Measurements from ENCODE around the gene KBTBD13. TPM values are rescaled to one million over a fixed set of nuclear protein-coding genes. Genes with fewer than 3 reads are reported as not detected.

Gene KBTBD13
- total RNA-seq, 1 donor from 2014 or later: not detected

GRCh38 chr15:65067645-65068402 is 8.7 kb upstream of the KBTBD13 start, which contains the start of gene RASL12:
Gene RASL12 (minus strand): TSS chr15:65067991. CDS start chr15:65067835, 156 bp downstream.
- TF ChIP-seq CTCF (IDR thresholded peaks at IDR 0.05) (no peak), POLR2AphosphoS5 (IDR thresholded peaks at IDR 0.05; ENCODE audit: insufficient read depth in 1 of 2, low read depth in 1 of 2) (peak in 1 of 2 donors; percentile 11), POLR2A (IDR thresholded peaks at IDR 0.05) (peak in 1 of 2 donors; percentile 52)
- peak within 1 kb of the TSS; percentile 92 for H3K27ac ChIP-seq
- no peaks in the 10 kb centered on the region for H3K36me3 ChIP-seq
- peak within 1 kb of the TSS; percentile 66 to 83 for H3K4me3 ChIP-seq
- no peaks in the 10 kb centered on the region for H3K9me3 ChIP-seq
- DNase-seq (ENCODE audit: extremely low spot score in 2 of 2): no peak
- no peaks in the 10 kb centered on the region for H3K27me3 ChIP-seq
- H3K4me1 ChIP-seq: peaks cover 65% of the 10 kb centered on the region
- intact Hi-C loops (cut with DNase I): no loop called here

- H3K9me3 ChIP-seq: no peaks in the 10 kb centered on the region
- intact Hi-C loops (cut with DNase I): no loop called here
- H3K4me3 ChIP-seq: peak overlapping the region; percentile 66 to 83
- peak overlapping the region; percentile 92 for H3K27ac ChIP-seq
- no peak for TF ChIP-seq CTCF (IDR thresholded peaks at IDR 0.05)
- no peak for TF ChIP-seq POLR2AphosphoS5 (IDR thresholded peaks at IDR 0.05; ENCODE audit: insufficient read depth in 1 of 2, low read depth in 1 of 2)
- no peak for TF ChIP-seq POLR2A (IDR thresholded peaks at IDR 0.05)
- DNase-seq (ENCODE audit: extremely low spot score in 2 of 2): peak in 1 of 2 donors; percentile 84
- H3K27me3 ChIP-seq: no peaks in the 10 kb centered on the region
- H3K4me1 ChIP-seq: peaks cover 60% of the 10 kb centered on the region
- no peaks in the 10 kb centered on the region for H3K36me3 ChIP-seq
Measured at GRCh38 chr15:65068403-65068788, 8.2 kb upstream of the KBTBD13 start.

GRCh38 chr15:65069179-65069578 is 7.4 kb upstream of the KBTBD13 start:
- H3K4me3 ChIP-seq: no peak overlapping the region
- H3K36me3 ChIP-seq: no peaks in the 10 kb centered on the region
- intact Hi-C loops (cut with DNase I): no loop called here
- H3K9me3 ChIP-seq: no peaks in the 10 kb centered on the region
- peak in 1 of 2 donors; percentile 97 for DNase-seq (ENCODE audit: extremely low spot score in 2 of 2)
- no peak for TF ChIP-seq CTCF (IDR thresholded peaks at IDR 0.05)
- peak; percentile 30 to 34 for TF ChIP-seq POLR2AphosphoS5 (IDR thresholded peaks at IDR 0.05; ENCODE audit: insufficient read depth in 1 of 2, low read depth in 1 of 2)
- no peak for TF ChIP-seq POLR2A (IDR thresholded peaks at IDR 0.05)
- peaks cover 52% of the 10 kb centered on the region for H3K4me1 ChIP-seq
- H3K27ac ChIP-seq: peak overlapping the region; percentile 92
- no peaks in the 10 kb centered on the region for H3K27me3 ChIP-seq

- no peak for TF ChIP-seq POLR2AphosphoS5 (IDR thresholded peaks at IDR 0.05; ENCODE audit: insufficient read depth in 1 of 2, low read depth in 1 of 2)
- no peak for TF ChIP-seq CTCF (IDR thresholded peaks at IDR 0.05)
- TF ChIP-seq POLR2A (IDR thresholded peaks at IDR 0.05): no peak
- no peak overlapping the region for H3K4me3 ChIP-seq
- intact Hi-C loops (cut with DNase I): no loop called here
- H3K27ac ChIP-seq: peak overlapping the region; percentile 92
- peaks cover 44% of the 10 kb centered on the region for H3K4me1 ChIP-seq
- H3K27me3 ChIP-seq: no peaks in the 10 kb centered on the region
- no peaks in the 10 kb centered on the region for H3K36me3 ChIP-seq
- peak in 1 of 2 donors; percentile 81 for DNase-seq (ENCODE audit: extremely low spot score in 2 of 2)
- no peaks in the 10 kb centered on the region for H3K9me3 ChIP-seq
Measured at GRCh38 chr15:65069779-65070546, 6.6 kb upstream of the KBTBD13 start.
